ES-I3 (cell line): ENCODE results near the gene PTPN2.
"Not testable (repeated sequence)": the region's sequence is repeated elsewhere in the genome, so short reads cannot be mapped to it uniquely, and the experiment has no call there.

Source experiments
- H3K36me3 ChIP-seq: 2 replicates; pipeline ENCODE4 v1.6.1; 2013; ENCODE audit warnings: mild to moderate bottlenecking, low read length, control low read depth, moderate library complexity; ENCODE audit not compliant: insufficient read depth
- H3K4me1 ChIP-seq: 2 replicates; pipeline ENCODE4 v1.6.1; 2013; ENCODE audit warnings: mild to moderate bottlenecking, control low read depth, low read length; ENCODE audit not compliant: insufficient read depth
- H3K9ac ChIP-seq: 2 replicates; pipeline ENCODE4 v1.6.1; 2013; ENCODE audit warnings: low read depth, mild to moderate bottlenecking, low read length, moderate library complexity
- H3K9me3 ChIP-seq: 2 replicates; pipeline ENCODE4 v1.6.1; 2013; ENCODE audit warnings: mild to moderate bottlenecking, low read length, moderate library complexity; ENCODE audit not compliant: control insufficient read depth, insufficient read depth

PTPN2 gene

GRCh38 chr18:12770469-12771219, 113.4 kb downstream of the PTPN2 start:
- Histone ChIP-seq H3K9ac (no peak overlapping the region), H3K4me1 (peaks cover 3% of the 10 kb centered on the region; the same call in 1 of the 2 replicates), H3K9me3 (no peaks in the 10 kb centered on the region), H3K36me3 (no peaks in the 10 kb centered on the region)

GRCh38 chr18:12769644-12770440, 114.2 kb downstream of the PTPN2 start:
- no peaks in the 10 kb centered on the region for H3K36me3 ChIP-seq
- H3K9me3 ChIP-seq: no peaks in the 10 kb centered on the region
- H3K9ac ChIP-seq: no peak overlapping the region
- H3K4me1 ChIP-seq: peaks cover 3% of the 10 kb centered on the region; the same call in 1 of the 2 replicates

GRCh38 chr18:12769136-12769535, 114.9 kb downstream of the PTPN2 start:
- H3K9ac ChIP-seq: no peak overlapping the region
- H3K36me3 ChIP-seq: no peaks in the 10 kb centered on the region
- H3K4me1 ChIP-seq: peaks cover 3% of the 10 kb centered on the region; the same call in 1 of the 2 replicates
- no peaks in the 10 kb centered on the region for H3K9me3 ChIP-seq

- H3K9ac ChIP-seq: no peak overlapping the region
These were observed 115.4 kb downstream of the PTPN2 start for GRCh38 chr18:12768625-12769024.

GRCh38 chr18:12767580-12768155, 116.4 kb downstream of the PTPN2 start:
- no peak overlapping the region for H3K9ac ChIP-seq

More at GRCh38 chr18:12768625-12769024, 115.4 kb downstream of the PTPN2 start:
- Histone ChIP-seq H3K9me3 (no peaks in the 10 kb centered on the region), H3K36me3 (no peaks in the 10 kb centered on the region), H3K4me1 (peaks cover 3% of the 10 kb centered on the region; the same call in 1 of the 2 replicates)

GRCh38 chr18:12766986-12767433, 117.0 kb downstream of the PTPN2 start:
- Histone ChIP-seq H3K4me1 (peaks cover 3% of the 10 kb centered on the region; the same call in 1 of the 2 replicates), H3K9ac (no peak overlapping the region), H3K9me3 (no peaks in the 10 kb centered on the region), H3K36me3 (no peaks in the 10 kb centered on the region)

More at GRCh38 chr18:12767580-12768155, 116.4 kb downstream of the PTPN2 start:
- Histone ChIP-seq H3K36me3 (no peaks in the 10 kb centered on the region), H3K9me3 (no peaks in the 10 kb centered on the region), H3K4me1 (peaks cover 3% of the 10 kb centered on the region; the same call in 1 of the 2 replicates)

- Histone ChIP-seq H3K4me1 (peaks cover 3% of the 10 kb centered on the region; the same call in 1 of the 2 replicates), H3K9me3 (no peaks in the 10 kb centered on the region), H3K36me3 (no peaks in the 10 kb centered on the region), H3K9ac (no peak overlapping the region)
These were observed 118.5 kb downstream of the PTPN2 start for GRCh38 chr18:12765586-12765985.

- Histone ChIP-seq H3K9ac (no peak overlapping the region), H3K4me1 (peaks cover 3% of the 10 kb centered on the region; the same call in 1 of the 2 replicates), H3K36me3 (no peaks in the 10 kb centered on the region), H3K9me3 (no peaks in the 10 kb centered on the region)
These were observed 118.9 kb downstream of the PTPN2 start for GRCh38 chr18:12765126-12765525.

- not testable (repeated sequence) for H3K4me1 ChIP-seq, H3K9ac ChIP-seq, H3K9me3 ChIP-seq, H3K36me3 ChIP-seq
These were observed 125.5 kb downstream of the PTPN2 start for GRCh38 chr18:12758566-12758965.

- H3K36me3 ChIP-seq, H3K9ac ChIP-seq, H3K4me1 ChIP-seq, H3K9me3 ChIP-seq: not testable (repeated sequence)
These were observed 127.3 kb downstream of the PTPN2 start for GRCh38 chr18:12756619-12757239.

GRCh38 chr18:12755606-12756005, 128.4 kb downstream of the PTPN2 start:
- H3K9me3 ChIP-seq, H3K9ac ChIP-seq, H3K4me1 ChIP-seq, H3K36me3 ChIP-seq: not testable (repeated sequence)

GRCh38 chr18:12754511-12754910, 129.5 kb downstream of the PTPN2 start:
- Histone ChIP-seq H3K4me1 (no peaks in the 10 kb centered on the region), H3K36me3 (no peaks in the 10 kb centered on the region), H3K9me3 (no peaks in the 10 kb centered on the region), H3K9ac (no peak overlapping the region)

- no peak overlapping the region for H3K9ac ChIP-seq
- H3K9me3 ChIP-seq: no peaks in the 10 kb centered on the region
- H3K4me1 ChIP-seq: no peaks in the 10 kb centered on the region
- no peaks in the 10 kb centered on the region for H3K36me3 ChIP-seq
These were observed 132.1 kb downstream of the PTPN2 start for GRCh38 chr18:12751891-12752290.

GRCh38 chr18:12751503-12751884, 132.5 kb downstream of the PTPN2 start:
- no peaks in the 10 kb centered on the region for H3K9me3 ChIP-seq
- no peak overlapping the region for H3K9ac ChIP-seq
- no peaks in the 10 kb centered on the region for H3K4me1 ChIP-seq
- no peaks in the 10 kb centered on the region for H3K36me3 ChIP-seq
